ENCODE measurements around the gene VPREB1.

DNA sequence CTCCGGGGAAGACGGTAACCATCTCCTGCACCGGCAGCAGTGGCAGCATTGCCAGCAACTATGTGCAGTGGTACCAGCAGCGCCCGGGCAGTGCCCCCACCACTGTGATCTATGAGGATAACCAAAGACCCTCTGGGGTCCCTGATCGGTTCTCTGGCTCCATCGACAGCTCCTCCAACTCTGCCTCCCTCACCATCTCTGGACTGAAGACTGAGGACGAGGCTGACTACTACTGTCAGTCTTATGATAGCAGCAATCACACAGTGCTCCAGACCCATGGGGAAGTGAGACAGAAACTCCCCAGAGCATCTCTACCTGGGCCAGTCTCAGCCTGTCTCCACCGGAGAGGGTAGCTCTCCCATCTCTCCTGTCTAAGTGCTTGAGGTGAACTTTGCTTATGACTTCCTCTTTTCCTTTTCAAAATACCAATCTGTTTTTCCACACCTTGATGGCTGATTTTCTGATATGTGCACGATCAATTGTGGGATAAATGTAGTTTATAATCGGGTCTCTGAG, 48.5 kb upstream of the VPREB1 start:
- TF ChIP-seq POLR2A (IDR thresholded peaks at IDR 0.05; ENCODE audit: low read depth, low read length) (no peak), RAD21 (IDR thresholded peaks at IDR 0.05; ENCODE audit: low read length) (no peak), CEBPB (IDR thresholded peaks at IDR 0.05; ENCODE audit: low read depth, low read length) (no peak), BHLHE40 (IDR thresholded peaks at IDR 0.05; ENCODE audit: low read depth, low read length) (no peak)
